Measurements from ENCODE around the gene TIGD2. TPM values are rescaled to one million over a fixed set of nuclear protein-coding genes. Genes with fewer than 3 reads are reported as not detected.

The TIGD2 gene
- total RNA-seq, 4 donors from 2014 or later = 2.1 to 2.5 (median 2.4) TPM

- Histone ChIP-seq H3K9me3 (no peaks in the 10 kb centered on the region), H3K4me1 (peaks cover 7 to 10% (median 9%) of the 10 kb centered on the region in 4 donors), H3K27me3 (peaks cover 0 to 8% (median 0%) of the 10 kb centered on the region in 4 donors), H3K4me3 (no peak overlapping the region), H3K27ac (replicated peaks in 1 of 4) (no peak overlapping the region), H3K36me3 (no peaks in the 10 kb centered on the region)
- intact Hi-C loops (cut with DNase I) = no loop called here
- TF ChIP-seq CTCF (IDR thresholded peaks at IDR 0.05) (no peak), POLR2A (IDR thresholded peaks at IDR 0.05; ENCODE audit: low read depth) (no peak), POLR2AphosphoS5 (IDR thresholded peaks at IDR 0.05) (no peak), EP300 (IDR thresholded peaks at IDR 0.05) (no peak)
- DNase-seq (ENCODE audit: extremely low spot score) = no peak
- 95% methylated on average over 6 of the region's 6 CpGs for WGBS
Observed at GRCh38 chr4:89105726-89106125, 5.6 kb upstream of the TIGD2 start.

GRCh38 chr4:89108091-89108490, 3.2 kb upstream of the TIGD2 start:
- no peaks in the 10 kb centered on the region for H3K9me3 ChIP-seq
- TF ChIP-seq POLR2AphosphoS5 (IDR thresholded peaks at IDR 0.05) = no peak
- TF ChIP-seq CTCF (IDR thresholded peaks at IDR 0.05) = no peak
- no peak overlapping the region for H3K27ac ChIP-seq (replicated peaks in 1 of 4)
- H3K4me3 ChIP-seq = no peak overlapping the region
- DNase-seq (ENCODE audit: extremely low spot score) = no peak
- H3K36me3 ChIP-seq = no peaks in the 10 kb centered on the region
- H3K4me1 ChIP-seq = peaks cover 15 to 20% (median 18%) of the 10 kb centered on the region in 4 donors
- intact Hi-C loops (cut with DNase I) = no loop called here
- H3K27me3 ChIP-seq = peaks cover 0 to 8% (median 0%) of the 10 kb centered on the region in 4 donors
- WGBS = 98% methylated on average over 4 of the region's 4 CpGs

- intact Hi-C loops (cut with DNase I) = loop anchor here (5.0 kb wide), 1 partner anchor 288 kb away; no protein-coding TSS in a partner anchor
- Histone ChIP-seq H3K27ac (replicated peaks in 1 of 4) (no peak overlapping the region), H3K4me3 (peak overlapping the region; percentile 88 to 92 (median 90)), H3K9me3 (no peaks in the 10 kb centered on the region), H3K27me3 (peaks cover 0 to 8% (median 0%) of the 10 kb centered on the region in 4 donors), H3K4me1 (peaks cover 15 to 20% (median 18%) of the 10 kb centered on the region in 4 donors), H3K36me3 (no peaks in the 10 kb centered on the region)
- no peak for TF ChIP-seq POLR2AphosphoS5 (IDR thresholded peaks at IDR 0.05)
- TF ChIP-seq CTCF (IDR thresholded peaks at IDR 0.05) = no peak
- TF ChIP-seq POLR2A (IDR thresholded peaks at IDR 0.05; ENCODE audit: low read depth) = no peak
- no peak for TF ChIP-seq EP300 (IDR thresholded peaks at IDR 0.05)
- 43% methylated on average over 10 of the region's 10 CpGs for WGBS
- DNase-seq (ENCODE audit: extremely low spot score) = no peak
Observed at GRCh38 chr4:89109841-89110540, 1.3 kb upstream of the TIGD2 start.

- 2% methylated on average over 17 of the region's 30 CpGs for whole genome bisulfite sequencing
- H3K4me3 ChIP-seq = peak overlapping the region; percentile 88 to 92 (median 90)
- H3K27me3 ChIP-seq = peaks cover 0 to 2% (median 0%) of the 10 kb centered on the region in 4 donors
- H3K36me3 ChIP-seq = no peaks in the 10 kb centered on the region
- DNase-seq (ENCODE audit: extremely low spot score) = no peak
- no peaks in the 10 kb centered on the region for H3K9me3 ChIP-seq
- intact Hi-C loops (cut with DNase I) = loop anchor here (5.0 kb wide), 1 partner anchor 288 kb away; no protein-coding TSS in a partner anchor
- TF ChIP-seq POLR2AphosphoS5 (IDR thresholded peaks at IDR 0.05) (no peak), EP300 (IDR thresholded peaks at IDR 0.05) (no peak), CTCF (IDR thresholded peaks at IDR 0.05) (no peak), POLR2A (IDR thresholded peaks at IDR 0.05; ENCODE audit: low read depth) (no peak)
- peaks cover 15 to 20% (median 18%) of the 10 kb centered on the region in 4 donors for H3K4me1 ChIP-seq
- peak overlapping the region; percentile 82 to 86 (median 86) for H3K27ac ChIP-seq (replicated peaks in 1 of 4)
Observed at GRCh38 chr4:89110541-89110985, 770 bp upstream of the TIGD2 start.

Data from esophagus muscularis mucosa (tissue), 4 donors.